Loucy (cell line): ENCODE results near the gene SLC23A3.

Source experiments
- H2AFZ ChIP-seq: fragments of 200-600 bp; sonication (generic); 2 replicates; pipeline ENCODE4 v1.6.0; 2016; ENCODE audit warnings: antibody characterized with exemption, mild to moderate bottlenecking, low read length, moderate library complexity
- H3F3A ChIP-seq: fragments of 200-600 bp; 2 replicates; pipeline ENCODE4 v1.6.0; 2016; ENCODE audit warnings: antibody characterized with exemption, low read depth, mild to moderate bottlenecking
- H3K27me3 ChIP-seq: fragments of 200-600 bp; sonication (generic); 2 replicates; pipeline ENCODE4 v1.6.1; 2014; ENCODE audit warnings: low read length, mild to moderate bottlenecking; ENCODE audit not compliant: insufficient read depth, poor library complexity, severe bottlenecking
- H3K36me3 ChIP-seq: fragments of 200-600 bp; sonication (generic); 2 replicates; pipeline ENCODE4 v1.6.1; 2016; ENCODE audit warnings: low read length; ENCODE audit not compliant: insufficient read depth
- H3K4me1 ChIP-seq: fragments of 200-600 bp; sonication (generic); 2 replicates; pipeline ENCODE4 v1.5.1; 2014; ENCODE audit warnings: low read length, mild to moderate bottlenecking; ENCODE audit not compliant: insufficient read depth, poor library complexity, severe bottlenecking
- H3K4me2 ChIP-seq: fragments of 200-600 bp; sonication (generic); 2 replicates; pipeline ENCODE4 v1.6.0; 2014; ENCODE audit warnings: antibody characterized with exemption, low read length, low read depth, mild to moderate bottlenecking; ENCODE audit not compliant: poor library complexity, severe bottlenecking
- H3K4me3 ChIP-seq: fragments of 200-600 bp; sonication (generic); 2 replicates; pipeline ENCODE4 v1.5.1; 2014; ENCODE audit warnings: low read length, mild to moderate bottlenecking, mixed read lengths; ENCODE audit not compliant: poor library complexity, severe bottlenecking
- H3K79me2 ChIP-seq: fragments of 200-600 bp; sonication (generic); 2 replicates; pipeline ENCODE4 v1.6.1; 2014; ENCODE audit warnings: low read length; ENCODE audit not compliant: insufficient read depth
- H3K9ac ChIP-seq: fragments of 200-600 bp; sonication (generic); 2 replicates; pipeline ENCODE4 v1.6.0; 2014; ENCODE audit warnings: mild to moderate bottlenecking, low read depth, low read length, moderate library complexity; ENCODE audit not compliant: poor library complexity, severe bottlenecking
- H3K9me2 ChIP-seq: fragments of 200-600 bp; sonication (generic); replicated peaks from 2 replicates; pipeline ENCODE4 v1.6.1; 2016; ENCODE audit warnings: low read depth, low read length, mixed read lengths
- H3K9me3 ChIP-seq: fragments of 200-600 bp; sonication (generic); 2 replicates; pipeline ENCODE4 v1.6.1; 2014; ENCODE audit warnings: mild to moderate bottlenecking, antibody characterized with exemption, low read length, low read depth; ENCODE audit not compliant: insufficient read depth
- H4K20me1 ChIP-seq: fragments of 200-600 bp; sonication (generic); 2 replicates; pipeline ENCODE4 v1.6.0; 2014; ENCODE audit warnings: antibody characterized with exemption, low read length, mild to moderate bottlenecking; ENCODE audit not compliant: insufficient read depth, poor library complexity, severe bottlenecking
- CTCF ChIP-seq: fragments of 200-600 bp; sonication (generic); conservative IDR thresholded peaks from 2 replicates; pipeline ENCODE4 v1.5.1; 2014; ENCODE audit warnings: mild to moderate bottlenecking, antibody characterized with exemption, low read length
- EZH2phosphoT487 ChIP-seq: fragments of 200-600 bp; IDR thresholded peaks from 2 replicates; pipeline ENCODE4 v1.6.1; 2018; ENCODE audit warnings: antibody characterized with exemption, mild to moderate bottlenecking, moderate library complexity, borderline replicate concordance

SLC23A3 gene

GRCh38 chr2:219163156-219163555 lies 6.7 kb downstream of the SLC23A3 start:
- Histone ChIP-seq H3K4me2 (no peak overlapping the region), H3K9me3 (no peaks in the 10 kb centered on the region), H2AFZ (no peak overlapping the region), H3K9me2 (no peaks in the 10 kb centered on the region), H3K36me3 (no peaks in the 10 kb centered on the region), H3F3A (no peaks in the 10 kb centered on the region), H3K4me3 (no peak overlapping the region), H3K4me1 (peaks cover 13% of the 10 kb centered on the region), H3K9ac (no peak overlapping the region), H4K20me1 (no peaks in the 10 kb centered on the region), H3K27me3 (no peaks in the 10 kb centered on the region), H3K79me2 (no peaks in the 10 kb centered on the region)
- TF ChIP-seq EZH2phosphoT487 (no peak), CTCF (no peak)

GRCh38 chr2:219161097-219161496 lies 8.7 kb downstream of the SLC23A3 start:
- Histone ChIP-seq H3K9ac (peak overlapping the region; percentile 74), H3K4me1 (peaks cover 23% of the 10 kb centered on the region)
- TF ChIP-seq CTCF, result no peak
- TF ChIP-seq EZH2phosphoT487, result no peak

GRCh38 chr2:219160186-219161017 lies 9.4 kb downstream of the SLC23A3 start, which contains the start of gene NHEJ1:
Gene NHEJ1 (minus strand): TSS chr2:219160815. CDS start chr2:219158362, 2,453 bp downstream.
- Histone ChIP-seq H3K27me3 (no peaks in the 10 kb centered on the region), H3K4me2 (peak within 1 kb of the TSS; percentile 85), H3K4me3 (peak within 1 kb of the TSS; percentile 81), H2AFZ (peak within 1 kb of the TSS; percentile 87), H3K79me2 (no peaks in the 10 kb centered on the region), H3K9ac (peak within 1 kb of the TSS; percentile 74), H3K36me3 (no peaks in the 10 kb centered on the region), H3K9me2 (no peaks in the 10 kb centered on the region), H3K9me3 (no peaks in the 10 kb centered on the region), H4K20me1 (no peaks in the 10 kb centered on the region), H3K4me1 (peaks cover 23% of the 10 kb centered on the region), H3F3A (no peaks in the 10 kb centered on the region)
- TF ChIP-seq EZH2phosphoT487, result no peak
- peak; percentile 89 for TF ChIP-seq CTCF

More at GRCh38 chr2:219161097-219161496, 8.7 kb downstream of the SLC23A3 start:
- no peak overlapping the region for H2AFZ ChIP-seq
- H4K20me1 ChIP-seq, result no peaks in the 10 kb centered on the region
- peak overlapping the region; percentile 81 for H3K4me3 ChIP-seq
- H3K79me2 ChIP-seq, result no peaks in the 10 kb centered on the region
- no peaks in the 10 kb centered on the region for H3F3A ChIP-seq
- peak overlapping the region; percentile 85 for H3K4me2 ChIP-seq
- no peaks in the 10 kb centered on the region for H3K36me3 ChIP-seq
- H3K9me3 ChIP-seq, result no peaks in the 10 kb centered on the region
- no peaks in the 10 kb centered on the region for H3K9me2 ChIP-seq
- H3K27me3 ChIP-seq, result no peaks in the 10 kb centered on the region
